Tibial nerve (tissue), 4 donors: ENCODE measurements around the gene LPAR1. TPM values are rescaled to one million over a fixed set of nuclear protein-coding genes. Genes with fewer than 3 reads are reported as not detected.

Source experiments
- DNase-seq, 2 donors: peaks; one replicate each; pipeline ENCODE4 v3.0.0-alpha.2; 2019; ENCODE audit warnings: low spot score in 2 of 2
- H3K27ac ChIP-seq, 4 donors: fragments of 200-600 bp; sonication (generic) in 3 of 4; one replicate each; pipeline ENCODE4 v1.5.1; 2017 to 2019; ENCODE audit warnings: mild to moderate bottlenecking in 1 of 4
- H3K27me3 ChIP-seq, 2 donors: fragments of 200-600 bp; sonication (generic) in 1 of 2; one replicate each; pipeline versions ENCODE4 v1.5.1 to v1.6.0; 2017 to 2019
- H3K36me3 ChIP-seq, 3 donors: fragments of 200-600 bp; sonication (generic); one replicate each; pipeline ENCODE4 v1.5.1; 2018 to 2019
- H3K4me1 ChIP-seq, 4 donors: fragments of 200-600 bp; sonication (generic) in 3 of 4; one replicate each; pipeline ENCODE4 v1.5.1; 2017 to 2019
- H3K4me3 ChIP-seq, 4 donors: fragments of 200-600 bp; sonication (generic) in 3 of 4; one replicate each; pipeline ENCODE4 v1.5.1; 2017 to 2019; ENCODE audit warnings: mild to moderate bottlenecking in 1 of 4, moderate library complexity in 1 of 4
- H3K9me3 ChIP-seq, 4 donors: fragments of 200-600 bp; sonication (generic) in 3 of 4; one replicate each; pipeline ENCODE4 v1.5.1; 2017 to 2019
- EP300 ChIP-seq, 2 donors: sonication (generic); formaldehyde crosslinking; IDR thresholded peaks; one replicate each; pipeline ENCODE4 v1.6.1; 2017; ENCODE audit warnings: antibody characterized with exemption in 2 of 2, mild to moderate bottlenecking in 1 of 2
- POLR2A ChIP-seq, 2 donors: fragments of 450-650 bp; IDR thresholded peaks; one replicate each; pipeline ENCODE4 v1.6.1; 2017; ENCODE audit warnings: antibody characterized with exemption in 2 of 2, mild to moderate bottlenecking in 2 of 2, moderate library complexity in 2 of 2
- WGBS, 2 donors: methylation state at CpG; one replicate each; pipeline ENCODE4 v1.1.5; 2018; 5-methylcytosine and 5-hydroxymethylcytosine counted together
- total RNA-seq, 4 donors: library from RNA; depleted of rRNA; stranded (reverse); fragments of >200 nt; gene quantifications; one replicate each; pipeline ENCODE4 v1.1.0, GENCODE V29; 2016
- TF ChIP-seq, protein P1 (sequence below), 5 experiments: fragments of 200-600 bp in 3 of 5; fragments of 450-650 bp in 2 of 5; sonication (generic) in 3 of 5; IDR thresholded peaks; one replicate each; pipeline ENCODE4 v1.5.1; 2016 to 2019; ENCODE audit warnings: antibody characterized with exemption in 5 of 5, mild to moderate bottlenecking in 3 of 5, moderate library complexity in 2 of 5

Gene LPAR1
- total RNA-seq, 4 donors from 2014 or later, result 156 to 238 (median 199) TPM

DNA sequence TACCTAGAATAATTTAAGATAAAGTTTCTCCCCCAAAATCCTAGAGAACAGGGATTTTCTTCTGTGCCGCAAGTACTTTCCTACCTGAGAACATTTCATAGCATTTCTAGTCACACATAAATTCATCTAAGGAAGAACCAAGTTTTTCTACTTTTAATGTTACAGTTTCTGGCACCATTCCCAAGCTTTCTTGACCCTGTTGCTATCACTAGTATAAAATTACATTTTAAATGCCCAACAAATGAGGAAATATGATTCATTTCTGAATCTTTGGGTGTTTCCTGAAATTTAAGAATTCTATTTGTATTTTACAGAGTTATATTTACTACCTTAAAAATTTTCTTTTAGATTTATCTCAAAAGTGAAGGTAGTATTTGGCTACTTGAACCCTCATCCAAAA lies 137.8 kb downstream of the LPAR1 start:
- peaks cover 0 to 17% (median 0%) of the 10 kb centered on the region in 3 donors for H3K36me3 ChIP-seq
- H3K4me1 ChIP-seq, result peaks cover 0 to 54% (median 14%) of the 10 kb centered on the region in 4 donors
- TF ChIP-seq EP300 (IDR thresholded peaks at IDR 0.05) (no peak), POLR2A (IDR thresholded peaks at IDR 0.05) (no peak)
- TF ChIP-seq, protein P1, sequence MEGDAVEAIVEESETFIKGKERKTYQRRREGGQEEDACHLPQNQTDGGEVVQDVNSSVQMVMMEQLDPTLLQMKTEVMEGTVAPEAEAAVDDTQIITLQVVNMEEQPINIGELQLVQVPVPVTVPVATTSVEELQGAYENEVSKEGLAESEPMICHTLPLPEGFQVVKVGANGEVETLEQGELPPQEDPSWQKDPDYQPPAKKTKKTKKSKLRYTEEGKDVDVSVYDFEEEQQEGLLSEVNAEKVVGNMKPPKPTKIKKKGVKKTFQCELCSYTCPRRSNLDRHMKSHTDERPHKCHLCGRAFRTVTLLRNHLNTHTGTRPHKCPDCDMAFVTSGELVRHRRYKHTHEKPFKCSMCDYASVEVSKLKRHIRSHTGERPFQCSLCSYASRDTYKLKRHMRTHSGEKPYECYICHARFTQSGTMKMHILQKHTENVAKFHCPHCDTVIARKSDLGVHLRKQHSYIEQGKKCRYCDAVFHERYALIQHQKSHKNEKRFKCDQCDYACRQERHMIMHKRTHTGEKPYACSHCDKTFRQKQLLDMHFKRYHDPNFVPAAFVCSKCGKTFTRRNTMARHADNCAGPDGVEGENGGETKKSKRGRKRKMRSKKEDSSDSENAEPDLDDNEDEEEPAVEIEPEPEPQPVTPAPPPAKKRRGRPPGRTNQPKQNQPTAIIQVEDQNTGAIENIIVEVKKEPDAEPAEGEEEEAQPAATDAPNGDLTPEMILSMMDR (IDR thresholded peaks at IDR 0.05), result no peak
- H3K9me3 ChIP-seq, result peaks cover 0 to 22% (median 2%) of the 10 kb centered on the region in 4 donors
- H3K27me3 ChIP-seq, result no peaks in the 10 kb centered on the region
- H3K4me3 ChIP-seq, result no peak overlapping the region
- 81 to 84% methylated on average over 1 of the region's 1 CpG for WGBS, 2 donors
- H3K27ac ChIP-seq, result peak overlapping the region in 3 of 4 donors; percentile 0 to 84 (median 65)
- DNase-seq, result no peak

DNA sequence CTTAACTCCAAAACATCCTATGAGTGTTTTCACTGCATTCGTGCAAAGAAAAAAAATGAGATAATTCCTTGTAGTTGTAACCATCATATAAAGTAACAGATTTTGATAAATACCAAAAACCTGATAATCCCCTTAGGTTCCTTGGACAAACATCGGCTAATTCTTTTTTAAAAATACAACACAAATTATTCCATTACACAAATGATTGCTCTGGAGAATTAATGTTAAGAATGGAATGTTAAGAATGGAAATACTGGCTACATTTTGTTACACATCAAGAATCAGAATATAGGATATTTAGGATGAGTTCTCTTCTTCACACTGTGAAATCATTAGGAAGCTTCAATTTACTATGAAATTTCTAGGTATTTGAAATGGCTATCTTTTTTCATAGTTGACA lies 139.4 kb downstream of the LPAR1 start:
- H3K4me3 ChIP-seq, result no peak overlapping the region
- H3K4me1 ChIP-seq, result peaks cover 0 to 68% (median 17%) of the 10 kb centered on the region in 4 donors
- H3K9me3 ChIP-seq, result peaks cover 0 to 21% (median 2%) of the 10 kb centered on the region in 4 donors
- H3K27me3 ChIP-seq, result no peaks in the 10 kb centered on the region
- H3K27ac ChIP-seq, result peak overlapping the region in 2 of 4 donors; percentile 71 to 84
- no peak for TF ChIP-seq EP300 (IDR thresholded peaks at IDR 0.05)
- TF ChIP-seq POLR2A (IDR thresholded peaks at IDR 0.05), result no peak
- TF ChIP-seq, protein P1 (IDR thresholded peaks at IDR 0.05), result no peak
- H3K36me3 ChIP-seq, result peaks cover 0 to 14% (median 0%) of the 10 kb centered on the region in 3 donors
- no peak for DNase-seq
- WGBS, 2 donors, result 59 to 69% methylated on average over 2 of the region's 2 CpGs

DNA sequence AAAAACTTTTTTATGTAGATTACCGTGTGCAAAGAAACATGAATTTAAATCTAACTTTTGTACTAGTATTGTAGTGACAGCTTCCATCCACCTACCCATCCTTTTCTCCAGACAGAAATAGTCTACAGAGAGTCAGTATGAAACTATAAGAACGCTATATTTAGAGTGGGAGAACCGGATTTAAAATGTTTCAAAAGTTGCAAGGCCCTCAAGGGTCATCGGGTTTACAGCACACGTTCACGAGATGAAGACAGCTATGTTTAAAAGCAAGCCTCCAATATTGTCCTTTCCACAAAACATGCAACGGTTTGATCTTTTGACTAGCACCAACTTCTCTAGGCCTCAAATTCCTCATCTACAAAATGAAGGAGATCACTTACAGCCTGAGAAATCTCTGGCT lies 139.9 kb downstream of the LPAR1 start:
- Histone ChIP-seq H3K27ac (peak overlapping the region in 2 of 4 donors; percentile 71 to 84), H3K4me3 (no peak overlapping the region), H3K36me3 (peaks cover 0 to 14% (median 0%) of the 10 kb centered on the region in 3 donors), H3K4me1 (peaks cover 0 to 72% (median 17%) of the 10 kb centered on the region in 4 donors), H3K9me3 (peaks cover 0 to 16% (median 2%) of the 10 kb centered on the region in 4 donors), H3K27me3 (no peaks in the 10 kb centered on the region)
- TF ChIP-seq, protein P1 (IDR thresholded peaks at IDR 0.05), result no peak
- TF ChIP-seq POLR2A (IDR thresholded peaks at IDR 0.05), result no peak
- TF ChIP-seq EP300 (IDR thresholded peaks at IDR 0.05), result no peak
- no peak for DNase-seq
- WGBS, 2 donors, result 32 to 44% methylated on average over 7 of the region's 7 CpGs

DNA sequence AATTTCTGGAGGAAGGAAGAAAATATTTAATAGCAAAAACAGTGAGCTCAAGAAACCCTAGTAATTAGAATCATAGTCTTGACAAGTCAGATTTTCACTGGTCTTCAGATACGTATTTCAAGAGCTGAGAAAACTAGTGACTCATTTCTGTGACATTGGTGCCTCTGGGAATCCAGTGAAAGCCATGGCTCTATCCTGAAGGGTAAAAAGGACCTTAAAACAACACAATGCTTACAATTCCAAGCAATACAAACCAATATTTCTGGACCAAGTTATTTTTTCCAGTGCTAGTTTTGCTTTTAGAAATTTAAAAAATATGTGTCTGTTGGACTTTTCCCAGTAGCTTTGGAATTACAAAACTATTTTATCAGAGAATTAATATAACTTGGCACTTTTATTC lies 140.3 kb downstream of the LPAR1 start:
- no peak for TF ChIP-seq POLR2A (IDR thresholded peaks at IDR 0.05)
- TF ChIP-seq, protein P1 (IDR thresholded peaks at IDR 0.05), result no peak
- peak in 1 of 2 donors; percentile 15 for TF ChIP-seq EP300 (IDR thresholded peaks at IDR 0.05)
- Histone ChIP-seq H3K4me3 (no peak overlapping the region), H3K36me3 (peaks cover 0 to 11% (median 0%) of the 10 kb centered on the region in 3 donors), H3K27ac (peak overlapping the region in 3 of 4 donors; percentile 34 to 84 (median 71)), H3K4me1 (peaks cover 0 to 73% (median 17%) of the 10 kb centered on the region in 4 donors), H3K27me3 (no peaks in the 10 kb centered on the region), H3K9me3 (peaks cover 0 to 12% (median under 1%) of the 10 kb centered on the region in 4 donors)
- DNase-seq, result no peak
- 28 to 29% methylated on average over 1 of the region's 1 CpG for WGBS, 2 donors

DNA sequence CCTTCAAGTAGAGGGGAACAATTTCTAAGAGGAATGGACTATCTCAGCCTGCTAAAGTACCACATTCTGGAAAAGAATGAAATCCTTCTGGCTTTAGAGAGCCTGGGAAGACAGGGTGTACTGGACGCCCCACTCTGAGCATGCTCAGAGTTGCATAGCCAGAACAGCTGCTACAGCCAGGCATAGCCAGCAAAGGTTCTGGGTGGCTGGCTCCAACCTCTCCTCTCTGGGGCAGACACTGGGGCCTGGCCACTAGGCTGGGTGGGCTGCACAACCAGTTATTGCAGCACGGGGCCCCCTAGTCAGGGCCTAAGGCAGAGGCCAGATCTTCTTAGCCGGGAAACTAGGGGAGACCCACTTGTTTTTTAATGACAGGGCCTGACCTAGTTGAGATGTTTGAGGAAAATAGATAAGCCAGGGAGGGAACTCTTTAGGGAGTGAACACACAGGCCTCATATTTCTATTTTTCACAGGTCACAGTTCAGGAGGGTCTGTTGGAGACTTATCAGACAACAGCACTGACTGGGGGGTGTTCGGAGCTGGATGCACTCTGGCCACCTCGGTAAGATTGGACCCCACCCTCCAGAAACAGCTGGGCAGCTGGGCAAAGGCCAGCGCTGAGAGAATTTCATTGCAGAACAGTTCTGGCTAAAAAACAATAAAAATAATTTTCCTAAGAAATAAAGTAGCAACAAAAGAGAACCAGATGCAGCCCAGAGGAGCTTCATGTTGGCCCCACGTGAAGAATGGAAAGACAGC lies 142.9 kb downstream of the LPAR1 start:
- Histone ChIP-seq H3K4me1 (peaks cover 0 to 77% (median 16%) of the 10 kb centered on the region in 4 donors), H3K27me3 (no peaks in the 10 kb centered on the region), H3K27ac (peak overlapping the region; percentile 24 to 77 (median 60)), H3K9me3 (no peaks in the 10 kb centered on the region), H3K36me3 (no peaks in the 10 kb centered on the region), H3K4me3 (no peak overlapping the region)
- TF ChIP-seq EP300 (IDR thresholded peaks at IDR 0.05), result peak in 1 of 2 donors; percentile 33
- no peak for TF ChIP-seq POLR2A (IDR thresholded peaks at IDR 0.05)
- TF ChIP-seq, protein P1 (IDR thresholded peaks at IDR 0.05), result no peak
- DNase-seq, result peak; percentile 36 to 40
- 49 to 53% methylated on average over 7 of the region's 7 CpGs for WGBS, 2 donors
